HG03159 (cell line): ENCODE data around the gene CCBE1.
A peak's percentile ranks its signal among the peaks of the same experiment; 100 is the strongest.

ENCODE experiments used
- ATAC-seq: cut with Tn5 transposase; IDR thresholded peaks from one replicate; pipeline ENCODE4 v1.9.1; 2021; ENCODE audit warnings: mild to moderate bottlenecking, moderate library complexity; ENCODE audit not compliant: unreplicated experiment

CCBE1 gene

DNA sequence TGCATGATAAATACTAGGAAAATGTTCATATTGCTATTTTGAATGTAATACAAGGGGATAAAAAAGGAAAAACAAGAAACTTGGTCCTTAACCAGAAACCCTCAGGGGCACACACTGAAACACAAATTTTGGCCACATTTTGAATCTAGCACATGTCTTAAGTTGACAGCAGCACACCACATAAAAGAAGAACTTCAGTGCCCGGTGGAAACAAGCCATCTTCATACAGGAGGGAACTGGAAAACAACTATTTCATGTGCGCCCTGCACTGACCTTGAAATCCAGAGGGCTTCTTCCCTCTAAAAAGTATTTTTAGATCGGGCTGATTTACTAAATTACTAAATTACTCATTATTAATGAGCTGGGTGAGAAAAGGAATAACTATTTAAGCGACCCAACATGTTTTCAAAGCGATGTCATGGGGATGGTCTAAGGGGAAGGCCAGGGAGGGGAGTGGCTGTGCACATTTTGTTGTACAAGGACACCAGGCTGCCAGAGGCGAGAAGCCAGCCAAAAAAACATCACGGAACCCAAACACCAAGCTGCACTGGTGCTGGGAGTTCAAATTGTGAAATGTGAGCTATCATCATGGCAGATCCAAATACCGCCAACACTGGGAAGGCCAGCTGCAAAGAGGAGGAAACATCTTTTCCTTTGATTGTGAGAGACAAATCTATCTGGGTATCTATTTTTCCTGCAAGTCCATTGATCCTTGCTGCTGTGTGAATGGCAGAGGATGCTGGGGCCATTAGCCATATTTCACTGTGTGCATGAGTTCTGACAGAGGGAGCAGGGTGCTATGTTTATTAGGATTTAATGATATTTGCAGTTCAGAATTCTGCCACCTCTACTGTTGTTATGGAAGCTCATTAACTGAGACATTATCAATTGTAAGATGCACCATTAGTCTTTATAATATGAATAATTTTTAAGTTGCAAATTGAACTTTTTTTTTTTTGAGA is 187.5 kb downstream of the CCBE1 start:
- no peak for ATAC-seq

- no peak for ATAC-seq
Observed at GRCh38 chr18:59505356-59505755, 191.9 kb downstream of the CCBE1 start.

- ATAC-seq = no peak
Observed at GRCh38 chr18:59502274-59503175, 194.7 kb downstream of the CCBE1 start.

- ATAC-seq = no peak
Observed at GRCh38 chr18:59501920-59502273, 195.3 kb downstream of the CCBE1 start.

GRCh38 chr18:59500765-59501164 is 196.5 kb downstream of the CCBE1 start:
- ATAC-seq = no peak

DNA sequence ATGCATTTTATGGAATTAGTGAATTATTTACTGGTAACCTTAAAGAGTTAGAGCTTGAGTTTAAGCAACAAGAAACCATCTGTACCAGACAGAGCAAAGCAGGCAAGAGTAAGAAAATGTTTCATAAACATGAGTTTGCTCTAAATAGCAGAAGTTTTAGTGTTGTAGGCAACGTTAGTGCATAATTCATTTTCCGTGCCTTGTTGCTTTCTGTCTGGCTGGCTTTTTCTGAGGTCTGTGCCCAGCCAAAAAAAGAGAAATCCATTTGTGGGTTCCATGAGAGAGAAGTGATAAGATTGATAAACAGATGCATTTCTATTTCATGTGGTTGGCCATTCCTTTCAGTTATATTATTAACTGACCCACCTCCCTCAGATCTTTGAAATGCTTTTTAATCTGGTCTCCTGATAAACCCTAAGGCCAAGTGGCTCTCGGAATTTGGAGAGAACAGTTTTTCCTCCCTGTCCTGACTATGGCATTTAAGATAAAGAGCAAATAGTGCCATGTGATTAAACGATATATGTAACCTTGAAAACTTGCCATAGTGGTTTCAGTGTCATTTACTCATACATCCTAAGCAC is 198.6 kb downstream of the CCBE1 start:
- no peak for ATAC-seq

- no peak for ATAC-seq
Observed at GRCh38 chr18:59492756-59493421, 204.3 kb downstream of the CCBE1 start.

DNA sequence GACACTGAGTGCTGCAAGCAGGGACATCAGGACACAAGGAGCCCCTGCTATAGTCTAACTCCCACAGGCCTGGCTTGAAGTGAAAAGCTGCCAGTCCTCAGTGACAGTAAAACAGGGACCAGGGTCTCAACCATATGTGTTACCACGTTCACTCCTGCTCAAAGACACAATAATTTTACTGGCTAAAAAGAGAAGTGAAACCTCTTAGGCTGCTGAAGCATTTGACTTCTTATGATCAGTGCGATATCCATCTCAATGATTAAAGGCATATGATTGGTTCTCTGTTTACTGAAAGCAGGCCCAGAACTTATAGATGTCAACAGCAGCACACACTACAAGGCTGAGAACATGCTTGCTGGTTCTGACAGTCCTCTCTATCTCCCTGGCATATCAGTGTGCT is 208.3 kb downstream of the CCBE1 start:
- ATAC-seq = peak; percentile 84

GRCh38 chr18:59485382-59485781 is 211.8 kb downstream of the CCBE1 start:
- no peak for ATAC-seq

- ATAC-seq = no peak
Observed at GRCh38 chr18:59484561-59485328, 212.5 kb downstream of the CCBE1 start.

- ATAC-seq = no peak
Observed at GRCh38 chr18:59484131-59484530, 213.1 kb downstream of the CCBE1 start.

DNA sequence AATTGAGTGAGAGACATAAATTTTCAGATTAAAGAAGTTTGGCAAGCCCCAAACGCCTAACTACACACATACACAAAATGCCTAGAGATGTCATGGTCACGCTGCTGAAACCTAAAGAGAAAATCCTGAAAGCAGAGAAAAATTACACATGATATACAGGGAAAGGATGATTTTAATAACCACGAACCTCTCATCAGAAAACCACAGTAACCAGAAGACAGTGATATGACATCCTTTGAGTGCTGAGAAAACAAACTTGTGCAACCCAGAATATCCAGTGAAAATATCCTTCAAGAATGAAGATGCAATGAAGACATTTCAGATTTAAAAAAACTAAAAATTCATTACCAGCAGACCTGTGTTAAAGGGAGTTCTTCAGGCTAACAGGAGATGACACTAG is 215.8 kb downstream of the CCBE1 start:
- ATAC-seq = no peak

DNA sequence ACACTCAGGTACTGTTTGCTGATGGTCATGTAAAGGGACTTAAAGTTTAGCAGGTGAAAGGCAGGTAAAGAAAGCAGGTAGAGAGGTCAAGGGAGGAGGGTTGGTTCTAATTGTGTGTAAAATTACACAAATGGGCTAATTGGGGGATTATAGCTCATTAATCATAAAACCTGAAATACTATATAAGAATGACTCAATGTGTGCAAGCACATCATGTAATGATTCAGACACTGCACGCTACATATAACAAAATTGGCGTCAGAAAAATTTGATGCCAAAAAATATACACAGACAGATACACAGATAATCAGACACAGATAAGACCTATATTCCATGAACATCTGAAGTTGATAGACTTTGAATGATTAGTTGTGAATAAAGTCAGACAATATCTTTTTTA is 217.4 kb downstream of the CCBE1 start:
- ATAC-seq = no peak

- no peak for ATAC-seq
Observed at GRCh38 chr18:59478591-59478990, 218.6 kb downstream of the CCBE1 start.

- no peak for ATAC-seq
Observed at GRCh38 chr18:59477849-59478248, 219.4 kb downstream of the CCBE1 start.

- ATAC-seq = no peak
Observed at GRCh38 chr18:59470561-59471121, 226.6 kb downstream of the CCBE1 start.

DNA sequence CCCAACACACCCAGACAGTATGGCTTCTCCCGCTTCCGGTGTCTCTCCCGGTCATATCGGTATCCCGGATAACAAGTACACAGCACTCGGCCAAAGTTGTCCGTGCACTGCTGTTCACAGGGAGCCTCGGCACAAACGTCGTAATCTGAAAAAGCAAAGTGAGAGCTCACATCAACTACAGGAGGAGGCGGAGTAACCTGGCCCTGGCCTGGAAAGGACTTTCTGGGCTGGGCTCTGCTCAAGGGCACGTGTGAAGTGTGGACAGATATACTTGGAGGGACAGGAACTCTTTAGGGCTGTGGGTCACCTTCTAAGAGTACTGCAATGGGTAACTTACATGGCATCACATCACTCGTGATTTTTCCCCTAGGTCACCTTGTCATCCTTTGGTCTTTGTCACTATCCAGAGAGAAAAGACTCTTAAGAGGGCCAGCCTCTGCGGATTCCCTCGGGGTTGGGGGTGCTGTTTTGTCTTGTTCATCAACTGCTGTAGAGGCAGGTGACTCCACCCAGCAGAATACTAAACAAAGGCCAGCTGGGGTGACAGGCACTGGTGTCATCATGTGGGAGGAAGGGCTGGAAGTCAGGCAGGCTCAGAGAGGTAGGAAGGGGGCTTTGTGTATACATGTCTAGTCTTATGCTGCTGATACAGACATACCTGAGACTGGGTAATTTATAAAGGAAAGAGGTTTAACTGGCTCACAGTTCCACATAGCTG is 227.6 kb downstream of the CCBE1 start:
- no peak for ATAC-seq

- no peak for ATAC-seq
Observed at GRCh38 chr18:59468821-59469220, 228.4 kb downstream of the CCBE1 start.

- ATAC-seq = no peak
Observed at GRCh38 chr18:59467497-59467896, 229.7 kb downstream of the CCBE1 start.
